GM21786 (cell line): ENCODE results near the gene EYA2.

Source experiments
- ATAC-seq: cut with Tn5 transposase; IDR thresholded peaks from one replicate; pipeline ENCODE4 v1.9.1; 2021; ENCODE audit not compliant: unreplicated experiment

The EYA2 gene

GRCh38 chr20:47235853-47236638 lies 341.4 kb downstream of the EYA2 start:
- ATAC-seq = no peak

GRCh38 chr20:47236639-47236900 lies 341.9 kb downstream of the EYA2 start:
- ATAC-seq = no peak

- no peak for ATAC-seq
These were observed 343.1 kb downstream of the EYA2 start for GRCh38 chr20:47237715-47238114.
